Retinal pigment epithelial cell (primary cell): ENCODE results near the gene IFT88.

Experiments used
- DNase-seq: peaks from one replicate; pipeline ENCODE4 v3.0.0-alpha.2; 2010; ENCODE audit warnings: low read depth
- H3K4me3 ChIP-seq: 2 replicates; pipeline ENCODE4 v1.5.1; 2011; ENCODE audit warnings: mild to moderate bottlenecking, low read length, control low read depth, moderate library complexity
- CTCF ChIP-seq: conservative IDR thresholded peaks from 2 replicates; pipeline ENCODE4 v1.5.1; 2011; ENCODE audit warnings: low read depth, low read length, control low read depth, inconsistent platforms

The IFT88 gene

GRCh38 chr13:20714161-20714560, 147.2 kb downstream of the IFT88 start:
- no peak overlapping the region for H3K4me3 ChIP-seq
- DNase-seq: no peak
- no peak for TF ChIP-seq CTCF

GRCh38 chr13:20714563-20715329, 147.8 kb downstream of the IFT88 start:
- no peak for DNase-seq

GRCh38 chr13:20715330-20715712, 148.4 kb downstream of the IFT88 start:
- no peak overlapping the region for H3K4me3 ChIP-seq
- TF ChIP-seq CTCF: no peak
- DNase-seq: no peak

More at GRCh38 chr13:20714563-20715329, 147.8 kb downstream of the IFT88 start:
- TF ChIP-seq CTCF: no peak
- no peak overlapping the region for H3K4me3 ChIP-seq

GRCh38 chr13:20716951-20717350, 150.0 kb downstream of the IFT88 start:
- no peak overlapping the region for H3K4me3 ChIP-seq
- TF ChIP-seq CTCF: no peak

GRCh38 chr13:20717581-20718542, 150.9 kb downstream of the IFT88 start:
- TF ChIP-seq CTCF: no peak
- no peak for DNase-seq

More at GRCh38 chr13:20716951-20717350, 150.0 kb downstream of the IFT88 start:
- no peak for DNase-seq

GRCh38 chr13:20718958-20719566, 152.1 kb downstream of the IFT88 start:
- H3K4me3 ChIP-seq: no peak overlapping the region
- TF ChIP-seq CTCF: no peak
- DNase-seq: no peak

More at GRCh38 chr13:20717581-20718542, 150.9 kb downstream of the IFT88 start:
- no peak overlapping the region for H3K4me3 ChIP-seq
